GM23338 (cell line): ENCODE results near the gene EYS. TPM values are rescaled to one million over a fixed set of nuclear protein-coding genes. Genes with fewer than 3 reads are reported as not detected.

Experiments
- ATAC-seq: fragments of 200-7000 bp; cut with Tn5 transposase; 3 replicates; pipeline ENCODE4 v1.9.1; 2020
- DNase-seq: peaks from one replicate; pipeline ENCODE4 v3.0.0-alpha.2; 2015; ENCODE audit warnings: low spot score
- H2AFZ ChIP-seq: fragments of 200-600 bp; sonication (generic); 2 replicates; pipeline ENCODE4 v1.8.0; 2016; ENCODE audit warnings: antibody characterized with exemption, mild to moderate bottlenecking, moderate library complexity
- H3F3A ChIP-seq: fragments of 200-600 bp; sonication (generic); replicated peaks from 2 replicates; pipeline ENCODE4 v1.8.0; 2017; ENCODE audit warnings: antibody characterized with exemption, mixed run types, low read depth
- H3K27ac ChIP-seq: fragments of 200-600 bp; sonication (generic); 2 replicates; pipeline ENCODE4 v1.6.1; 2016; ENCODE audit warnings: low read depth
- H3K27me3 ChIP-seq: fragments of 200-600 bp; sonication (generic); 2 replicates; pipeline ENCODE4 v1.8.0; 2016; ENCODE audit warnings: mild to moderate bottlenecking, mixed run types, moderate library complexity; ENCODE audit not compliant: insufficient read depth
- H3K36me3 ChIP-seq: fragments of 200-600 bp; sonication (generic); 2 replicates; pipeline ENCODE4 v1.8.0; 2016; ENCODE audit warnings: mild to moderate bottlenecking; ENCODE audit not compliant: insufficient read depth
- H3K4me1 ChIP-seq: fragments of 200-600 bp; sonication (generic); 2 replicates; pipeline ENCODE4 v1.8.0; 2016; ENCODE audit warnings: mild to moderate bottlenecking, moderate library complexity; ENCODE audit not compliant: insufficient read depth
- H3K4me2 ChIP-seq: fragments of 200-600 bp; sonication (generic); 2 replicates; pipeline ENCODE4 v1.7.1; 2017; ENCODE audit warnings: mixed run types
- H3K4me3 ChIP-seq: fragments of 200-600 bp; sonication (generic); 2 replicates; pipeline ENCODE4 v1.6.1; 2016; ENCODE audit warnings: mixed run types
- H3K79me2 ChIP-seq: fragments of 200-600 bp; sonication (generic); replicated peaks from 2 replicates; pipeline ENCODE4 v1.8.0; 2017; ENCODE audit warnings: mild to moderate bottlenecking; ENCODE audit not compliant: insufficient read depth
- H3K9me2 ChIP-seq: fragments of 200-600 bp; sonication (generic); 2 replicates; pipeline ENCODE4 v1.8.0; 2017; ENCODE audit not compliant: insufficient read depth
- H4K20me1 ChIP-seq: fragments of 200-600 bp; sonication (generic); replicated peaks from 2 replicates; pipeline ENCODE4 v1.8.0; 2017; ENCODE audit warnings: mild to moderate bottlenecking; ENCODE audit not compliant: insufficient read depth
- H3K27ac Mint-ChIP-seq: 2 replicates; pipeline ENCODE4 v1.8.0; 2020; ENCODE audit warnings: inconsistent platforms, mild to moderate bottlenecking, moderate library complexity, mixed read lengths
- H3K27me3 Mint-ChIP-seq: 3 replicates; pipeline ENCODE4 v1.8.0; 2022; ENCODE audit warnings: low read depth, mild to moderate bottlenecking, moderate library complexity, mixed read lengths, inconsistent platforms; ENCODE audit not compliant: insufficient read depth, poor library complexity
- H3K36me3 Mint-ChIP-seq: 3 replicates; pipeline ENCODE4 v1.8.0; 2021; ENCODE audit warnings: low read depth, mild to moderate bottlenecking, inconsistent platforms, moderate library complexity, mixed read lengths
- H3K4me1 Mint-ChIP-seq: 3 replicates; pipeline ENCODE4 v1.8.0; 2020; ENCODE audit warnings: mild to moderate bottlenecking, inconsistent platforms, mixed read lengths
- H3K4me3 Mint-ChIP-seq: 3 replicates; pipeline ENCODE4 v1.8.0; 2021; ENCODE audit warnings: moderate library complexity, mild to moderate bottlenecking, inconsistent platforms, mixed read lengths
- H3K9me3 Mint-ChIP-seq: 3 replicates; pipeline ENCODE4 v1.8.0; 2020; ENCODE audit warnings: moderate library complexity, mild to moderate bottlenecking, inconsistent platforms, mixed read lengths
- CREB1 ChIP-seq: fragments of 250-450 bp; sonication (Bioruptor Pico); IDR thresholded peaks from 2 replicates; pipeline ENCODE4 v1.5.0; 2020; ENCODE audit warnings: low read depth, mild to moderate bottlenecking, moderate library complexity
- EZH2 ChIP-seq: fragments of 200-600 bp; sonication (generic); IDR thresholded peaks from one replicate; pipeline ENCODE4 v1.8.0; 2017; ENCODE audit warnings: antibody characterized with exemption, mild to moderate bottlenecking, low read depth; ENCODE audit not compliant: unreplicated experiment
- EZH2phosphoT487 ChIP-seq: fragments of 200-600 bp; sonication (generic); IDR thresholded peaks from one replicate; pipeline ENCODE4 v1.8.1; 2018; ENCODE audit warnings: antibody characterized with exemption; ENCODE audit not compliant: unreplicated experiment
- JUNB ChIP-seq: IDR thresholded peaks from one replicate; pipeline ENCODE4 v1.6.1; 2016; ENCODE audit warnings: antibody characterized with exemption; ENCODE audit not compliant: unreplicated experiment
- NANOG ChIP-seq: IDR thresholded peaks from 2 replicates; pipeline ENCODE4 v1.6.1; 2016; ENCODE audit warnings: antibody characterized with exemption, borderline replicate concordance
- STAT1 ChIP-seq: IDR thresholded peaks from one replicate; pipeline ENCODE4 v1.6.1; 2016; ENCODE audit warnings: antibody characterized with exemption; ENCODE audit not compliant: unreplicated experiment
- ZNF114 ChIP-seq: fragments of 250-450 bp; sonication (Bioruptor Pico); IDR thresholded peaks from 2 replicates; pipeline ENCODE4 v1.5.0; 2020; ENCODE audit warnings: mild to moderate bottlenecking, moderate library complexity
- polyA plus RNA-seq: library from polyadenylated mRNA; unstranded; fragments of >200 nt; fragmentation: Nextera tagmentation; extraction: Ambion mirVana; gene quantifications from 2 replicates; pipeline ENCODE4 v1.2.1, GENCODE V29; 2016
- total RNA-seq: library from RNA; depleted of rRNA; stranded (reverse); fragments of >200 nt; shearing (Covaris generic); gene quantifications from 2 replicates; pipeline ENCODE4 v1.2.3, GENCODE V29; 2014
- TF ChIP-seq, protein P1 (sequence below): IDR thresholded peaks from one replicate; pipeline ENCODE4 v1.6.1; 2018; ENCODE audit warnings: antibody characterized with exemption; ENCODE audit not compliant: unreplicated experiment
- TF ChIP-seq, protein P2 (sequence below), 2 experiments: fragments of 200-600 bp in 1 of 2; sonication (generic) in 1 of 2; conservative IDR thresholded peaks; 2 replicates each; pipeline versions ENCODE4 v1.5.1 to v1.6.1; 2016 to 2017; ENCODE audit warnings: antibody characterized with exemption in 2 of 2, low read depth in 2 of 2, mild to moderate bottlenecking in 2 of 2, moderate library complexity in 1 of 2
- TF ChIP-seq, protein P3 (sequence below): IDR thresholded peaks from 2 replicates; pipeline ENCODE4 v1.6.1; 2016; ENCODE audit warnings: antibody characterized with exemption
- TF ChIP-seq, protein P4 (sequence below): fragments of 250-450 bp; sonication (Bioruptor Pico); IDR thresholded peaks from 2 replicates; pipeline ENCODE4 v1.5.0; 2020; ENCODE audit warnings: mild to moderate bottlenecking, moderate library complexity

EYS gene
- total and polyA plus RNA-seq, 2 experiments from 2014 or later: 0.38 to 0.52 TPM

DNA sequence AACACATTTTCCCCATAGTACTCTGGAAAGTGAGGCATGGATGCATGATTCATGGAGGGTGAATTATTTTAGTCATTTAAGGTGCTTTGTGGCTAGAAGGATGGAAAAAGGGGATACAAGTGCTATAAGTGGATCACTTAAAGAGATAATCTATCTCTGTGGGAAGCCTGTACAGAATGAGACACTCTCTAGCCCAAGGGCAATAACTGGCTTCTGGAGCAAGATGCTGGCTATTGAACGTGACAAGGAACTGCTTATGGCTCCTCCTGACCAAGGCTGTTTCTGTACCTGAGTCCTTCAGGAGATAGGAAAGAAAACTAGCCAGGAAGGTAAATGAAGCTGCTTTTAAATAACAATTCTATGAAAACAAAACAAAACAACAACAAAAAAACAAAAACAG is 590.7 kb downstream of the EYS start:
- no peak overlapping the region for H2AFZ ChIP-seq
- H3K27ac ChIP-seq: no peak overlapping the region
- Mint-ChIP-seq H3K27ac (no peak overlapping the region), H3K9me3 (peaks cover 3% of the 10 kb centered on the region; the same call in 2 of the 3 replicates), H3K27me3 (no peaks in the 10 kb centered on the region), H3K4me3 (no peak overlapping the region), H3K4me1 (no peaks in the 10 kb centered on the region), H3K36me3 (no peaks in the 10 kb centered on the region)
- no peaks in the 10 kb centered on the region for H4K20me1 ChIP-seq
- DNase-seq (no peak), ATAC-seq (no peak)
- H3K36me3 ChIP-seq: no peaks in the 10 kb centered on the region
- no peak overlapping the region for H3K4me3 ChIP-seq
- no peaks in the 10 kb centered on the region for H3K79me2 ChIP-seq
- H3K9me2 ChIP-seq: peaks cover 2% of the 10 kb centered on the region; the same call in 1 of the 2 replicates
- no peak overlapping the region for H3K4me2 ChIP-seq
- H3F3A ChIP-seq: no peaks in the 10 kb centered on the region
- TF ChIP-seq, protein P1, sequence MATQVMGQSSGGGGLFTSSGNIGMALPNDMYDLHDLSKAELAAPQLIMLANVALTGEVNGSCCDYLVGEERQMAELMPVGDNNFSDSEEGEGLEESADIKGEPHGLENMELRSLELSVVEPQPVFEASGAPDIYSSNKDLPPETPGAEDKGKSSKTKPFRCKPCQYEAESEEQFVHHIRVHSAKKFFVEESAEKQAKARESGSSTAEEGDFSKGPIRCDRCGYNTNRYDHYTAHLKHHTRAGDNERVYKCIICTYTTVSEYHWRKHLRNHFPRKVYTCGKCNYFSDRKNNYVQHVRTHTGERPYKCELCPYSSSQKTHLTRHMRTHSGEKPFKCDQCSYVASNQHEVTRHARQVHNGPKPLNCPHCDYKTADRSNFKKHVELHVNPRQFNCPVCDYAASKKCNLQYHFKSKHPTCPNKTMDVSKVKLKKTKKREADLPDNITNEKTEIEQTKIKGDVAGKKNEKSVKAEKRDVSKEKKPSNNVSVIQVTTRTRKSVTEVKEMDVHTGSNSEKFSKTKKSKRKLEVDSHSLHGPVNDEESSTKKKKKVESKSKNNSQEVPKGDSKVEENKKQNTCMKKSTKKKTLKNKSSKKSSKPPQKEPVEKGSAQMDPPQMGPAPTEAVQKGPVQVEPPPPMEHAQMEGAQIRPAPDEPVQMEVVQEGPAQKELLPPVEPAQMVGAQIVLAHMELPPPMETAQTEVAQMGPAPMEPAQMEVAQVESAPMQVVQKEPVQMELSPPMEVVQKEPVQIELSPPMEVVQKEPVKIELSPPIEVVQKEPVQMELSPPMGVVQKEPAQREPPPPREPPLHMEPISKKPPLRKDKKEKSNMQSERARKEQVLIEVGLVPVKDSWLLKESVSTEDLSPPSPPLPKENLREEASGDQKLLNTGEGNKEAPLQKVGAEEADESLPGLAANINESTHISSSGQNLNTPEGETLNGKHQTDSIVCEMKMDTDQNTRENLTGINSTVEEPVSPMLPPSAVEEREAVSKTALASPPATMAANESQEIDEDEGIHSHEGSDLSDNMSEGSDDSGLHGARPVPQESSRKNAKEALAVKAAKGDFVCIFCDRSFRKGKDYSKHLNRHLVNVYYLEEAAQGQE: no peak
- TF ChIP-seq ZNF114 (CRISPR knock-in tag) (no peak), NANOG (no peak), EZH2phosphoT487 (no peak), EZH2 (no peak), JUNB (no peak), CREB1 (CRISPR knock-in tag) (no peak), STAT1 (no peak)
- TF ChIP-seq, protein P2, sequence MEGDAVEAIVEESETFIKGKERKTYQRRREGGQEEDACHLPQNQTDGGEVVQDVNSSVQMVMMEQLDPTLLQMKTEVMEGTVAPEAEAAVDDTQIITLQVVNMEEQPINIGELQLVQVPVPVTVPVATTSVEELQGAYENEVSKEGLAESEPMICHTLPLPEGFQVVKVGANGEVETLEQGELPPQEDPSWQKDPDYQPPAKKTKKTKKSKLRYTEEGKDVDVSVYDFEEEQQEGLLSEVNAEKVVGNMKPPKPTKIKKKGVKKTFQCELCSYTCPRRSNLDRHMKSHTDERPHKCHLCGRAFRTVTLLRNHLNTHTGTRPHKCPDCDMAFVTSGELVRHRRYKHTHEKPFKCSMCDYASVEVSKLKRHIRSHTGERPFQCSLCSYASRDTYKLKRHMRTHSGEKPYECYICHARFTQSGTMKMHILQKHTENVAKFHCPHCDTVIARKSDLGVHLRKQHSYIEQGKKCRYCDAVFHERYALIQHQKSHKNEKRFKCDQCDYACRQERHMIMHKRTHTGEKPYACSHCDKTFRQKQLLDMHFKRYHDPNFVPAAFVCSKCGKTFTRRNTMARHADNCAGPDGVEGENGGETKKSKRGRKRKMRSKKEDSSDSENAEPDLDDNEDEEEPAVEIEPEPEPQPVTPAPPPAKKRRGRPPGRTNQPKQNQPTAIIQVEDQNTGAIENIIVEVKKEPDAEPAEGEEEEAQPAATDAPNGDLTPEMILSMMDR (conservative IDR thresholded peaks at IDR 0.05; ENCODE audit: low read depth in 2 of 2): no peak
- TF ChIP-seq, protein P3, sequence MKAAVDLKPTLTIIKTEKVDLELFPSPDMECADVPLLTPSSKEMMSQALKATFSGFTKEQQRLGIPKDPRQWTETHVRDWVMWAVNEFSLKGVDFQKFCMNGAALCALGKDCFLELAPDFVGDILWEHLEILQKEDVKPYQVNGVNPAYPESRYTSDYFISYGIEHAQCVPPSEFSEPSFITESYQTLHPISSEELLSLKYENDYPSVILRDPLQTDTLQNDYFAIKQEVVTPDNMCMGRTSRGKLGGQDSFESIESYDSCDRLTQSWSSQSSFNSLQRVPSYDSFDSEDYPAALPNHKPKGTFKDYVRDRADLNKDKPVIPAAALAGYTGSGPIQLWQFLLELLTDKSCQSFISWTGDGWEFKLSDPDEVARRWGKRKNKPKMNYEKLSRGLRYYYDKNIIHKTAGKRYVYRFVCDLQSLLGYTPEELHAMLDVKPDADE: no peak
- TF ChIP-seq, protein P4, sequence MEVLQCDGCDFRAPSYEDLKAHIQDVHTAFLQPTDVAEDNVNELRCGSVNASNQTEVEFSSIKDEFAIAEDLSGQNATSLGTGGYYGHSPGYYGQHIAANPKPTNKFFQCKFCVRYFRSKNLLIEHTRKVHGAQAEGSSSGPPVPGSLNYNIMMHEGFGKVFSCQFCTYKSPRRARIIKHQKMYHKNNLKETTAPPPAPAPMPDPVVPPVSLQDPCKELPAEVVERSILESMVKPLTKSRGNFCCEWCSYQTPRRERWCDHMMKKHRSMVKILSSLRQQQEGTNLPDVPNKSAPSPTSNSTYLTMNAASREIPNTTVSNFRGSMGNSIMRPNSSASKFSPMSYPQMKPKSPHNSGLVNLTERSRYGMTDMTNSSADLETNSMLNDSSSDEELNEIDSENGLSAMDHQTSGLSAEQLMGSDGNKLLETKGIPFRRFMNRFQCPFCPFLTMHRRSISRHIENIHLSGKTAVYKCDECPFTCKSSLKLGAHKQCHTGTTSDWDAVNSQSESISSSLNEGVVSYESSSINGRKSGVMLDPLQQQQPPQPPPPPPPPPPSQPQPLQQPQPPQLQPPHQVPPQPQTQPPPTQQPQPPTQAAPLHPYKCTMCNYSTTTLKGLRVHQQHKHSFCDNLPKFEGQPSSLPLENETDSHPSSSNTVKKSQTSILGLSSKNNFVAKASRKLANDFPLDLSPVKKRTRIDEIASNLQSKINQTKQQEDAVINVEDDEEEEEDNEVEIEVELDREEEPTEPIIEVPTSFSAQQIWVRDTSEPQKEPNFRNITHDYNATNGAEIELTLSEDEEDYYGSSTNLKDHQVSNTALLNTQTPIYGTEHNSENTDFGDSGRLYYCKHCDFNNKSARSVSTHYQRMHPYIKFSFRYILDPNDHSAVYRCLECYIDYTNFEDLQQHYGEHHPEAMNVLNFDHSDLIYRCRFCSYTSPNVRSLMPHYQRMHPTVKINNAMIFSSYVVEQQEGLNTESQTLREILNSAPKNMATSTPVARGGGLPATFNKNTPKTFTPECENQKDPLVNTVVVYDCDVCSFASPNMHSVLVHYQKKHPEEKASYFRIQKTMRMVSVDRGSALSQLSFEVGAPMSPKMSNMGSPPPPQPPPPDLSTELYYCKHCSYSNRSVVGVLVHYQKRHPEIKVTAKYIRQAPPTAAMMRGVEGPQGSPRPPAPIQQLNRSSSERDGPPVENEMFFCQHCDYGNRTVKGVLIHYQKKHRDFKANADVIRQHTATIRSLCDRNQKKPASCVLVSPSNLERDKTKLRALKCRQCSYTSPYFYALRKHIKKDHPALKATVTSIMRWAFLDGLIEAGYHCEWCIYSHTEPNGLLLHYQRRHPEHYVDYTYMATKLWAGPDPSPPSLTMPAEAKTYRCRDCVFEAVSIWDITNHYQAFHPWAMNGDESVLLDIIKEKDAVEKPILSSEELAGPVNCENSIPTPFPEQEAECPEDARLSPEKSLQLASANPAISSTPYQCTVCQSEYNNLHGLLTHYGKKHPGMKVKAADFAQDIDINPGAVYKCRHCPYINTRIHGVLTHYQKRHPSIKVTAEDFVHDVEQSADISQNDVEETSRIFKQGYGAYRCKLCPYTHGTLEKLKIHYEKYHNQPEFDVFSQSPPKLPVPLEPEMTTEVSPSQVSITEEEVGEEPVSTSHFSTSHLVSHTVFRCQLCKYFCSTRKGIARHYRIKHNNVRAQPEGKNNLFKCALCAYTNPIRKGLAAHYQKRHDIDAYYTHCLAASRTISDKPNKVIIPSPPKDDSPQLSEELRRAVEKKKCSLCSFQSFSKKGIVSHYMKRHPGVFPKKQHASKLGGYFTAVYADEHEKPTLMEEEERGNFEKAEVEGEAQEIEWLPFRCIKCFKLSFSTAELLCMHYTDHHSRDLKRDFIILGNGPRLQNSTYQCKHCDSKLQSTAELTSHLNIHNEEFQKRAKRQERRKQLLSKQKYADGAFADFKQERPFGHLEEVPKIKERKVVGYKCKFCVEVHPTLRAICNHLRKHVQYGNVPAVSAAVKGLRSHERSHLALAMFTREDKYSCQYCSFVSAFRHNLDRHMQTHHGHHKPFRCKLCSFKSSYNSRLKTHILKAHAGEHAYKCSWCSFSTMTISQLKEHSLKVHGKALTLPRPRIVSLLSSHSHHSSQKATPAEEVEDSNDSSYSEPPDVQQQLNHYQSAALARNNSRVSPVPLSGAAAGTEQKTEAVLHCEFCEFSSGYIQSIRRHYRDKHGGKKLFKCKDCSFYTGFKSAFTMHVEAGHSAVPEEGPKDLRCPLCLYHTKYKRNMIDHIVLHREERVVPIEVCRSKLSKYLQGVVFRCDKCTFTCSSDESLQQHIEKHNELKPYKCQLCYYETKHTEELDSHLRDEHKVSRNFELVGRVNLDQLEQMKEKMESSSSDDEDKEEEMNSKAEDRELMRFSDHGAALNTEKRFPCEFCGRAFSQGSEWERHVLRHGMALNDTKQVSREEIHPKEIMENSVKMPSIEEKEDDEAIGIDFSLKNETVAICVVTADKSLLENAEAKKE: no peak
- no peaks in the 10 kb centered on the region for H3K27me3 ChIP-seq
- H3K4me1 ChIP-seq: no peaks in the 10 kb centered on the region
